Neural cell (in vitro differentiated cells): ENCODE data around the gene MRPS33. TPM values are rescaled to one million over a fixed set of nuclear protein-coding genes. Genes with fewer than 3 reads are reported as not detected.
"Not testable (repeated sequence)": the region's sequence is repeated elsewhere in the genome, so short reads cannot be mapped to it uniquely, and the experiment has no call there.

ENCODE experiments used
- H2AFZ ChIP-seq: fragments of 200-600, 300-800 bp; sonication (generic), shearing (Covaris generic); 2 replicates; pipeline ENCODE4 v1.6.0; 2014; ENCODE audit warnings: low read depth, mild to moderate bottlenecking, antibody characterized with exemption, low read length, moderate library complexity
- H3F3A ChIP-seq: fragments of 200-600 bp; shearing (Covaris generic); 2 replicates; pipeline ENCODE4 v1.6.1; 2016; ENCODE audit warnings: mild to moderate bottlenecking, moderate library complexity, mixed read lengths, antibody characterized with exemption, low read length; ENCODE audit not compliant: insufficient read depth, poor library complexity, severe bottlenecking
- H3K27ac ChIP-seq: fragments of 200-600, 300-800 bp; sonication (generic), shearing (Covaris generic); 2 replicates; pipeline ENCODE4 v1.5.1; 2014; ENCODE audit warnings: mild to moderate bottlenecking, low read length, moderate library complexity
- H3K27me3 ChIP-seq: fragments of 300-800, 200-600 bp; sonication (generic), shearing (Covaris generic); 2 replicates; pipeline ENCODE4 v1.6.0; 2014; ENCODE audit warnings: mild to moderate bottlenecking, low read depth, low read length, moderate library complexity; ENCODE audit not compliant: insufficient read depth
- H3K36me3 ChIP-seq: fragments of 300-800, 200-600 bp; sonication (generic), shearing (Covaris generic); 2 replicates; pipeline ENCODE4 v1.5.1; 2014; ENCODE audit warnings: mild to moderate bottlenecking, antibody characterized with exemption, low read length, moderate library complexity; ENCODE audit not compliant: insufficient read depth
- H3K4me2 ChIP-seq: fragments of 300-800, 200-600 bp; sonication (generic), shearing (Covaris generic); 2 replicates; pipeline ENCODE4 v1.6.0; 2014; ENCODE audit warnings: mild to moderate bottlenecking, low read length
- H3K4me3 ChIP-seq: fragments of 300-800, 200-600 bp; sonication (generic), shearing (Covaris generic); 2 replicates; pipeline ENCODE4 v1.5.1; 2014; ENCODE audit warnings: mild to moderate bottlenecking, low read length, moderate library complexity
- H3K79me2 ChIP-seq: fragments of 200-600 bp; shearing (Covaris generic); replicated peaks from 2 replicates; pipeline ENCODE4 v1.6.0; 2014; ENCODE audit warnings: mild to moderate bottlenecking, low read length, moderate library complexity; ENCODE audit not compliant: insufficient read depth
- H3K9ac ChIP-seq: fragments of 300-800, 200-600 bp; sonication (generic), shearing (Covaris generic); 2 replicates; pipeline ENCODE4 v1.6.1; 2016; ENCODE audit warnings: mild to moderate bottlenecking, low read length, mixed read lengths
- H3K9me2 ChIP-seq: fragments of 200-600 bp; shearing (Covaris generic); 2 replicates; pipeline ENCODE4 v1.6.1; 2016; ENCODE audit warnings: mild to moderate bottlenecking, low read length, mixed read lengths; ENCODE audit not compliant: insufficient read depth
- H3K9me3 ChIP-seq: fragments of 200-600, 300-800 bp; sonication (generic), shearing (Covaris generic); 2 replicates; pipeline ENCODE4 v1.6.1; 2016; ENCODE audit warnings: mild to moderate bottlenecking, mixed run types, low read length, moderate library complexity, mixed read lengths
- H4K20me1 ChIP-seq: fragments of 200-600 bp; shearing (Covaris generic); 2 replicates; pipeline ENCODE4 v1.6.1; 2016; ENCODE audit warnings: mild to moderate bottlenecking, mixed run types; ENCODE audit not compliant: insufficient read depth
- EP300 ChIP-seq: fragments of 450-650 bp; conservative IDR thresholded peaks from 2 replicates; pipeline ENCODE4 v1.6.1; 2014; ENCODE audit warnings: antibody characterized with exemption, mild to moderate bottlenecking, moderate library complexity; ENCODE audit not compliant: poor library complexity, severe bottlenecking
- EZH2 ChIP-seq: fragments of 200-600, 300-800 bp; shearing (Covaris generic), sonication (generic); IDR thresholded peaks from 2 replicates; pipeline ENCODE4 v1.6.1; 2014; ENCODE audit warnings: antibody characterized with exemption, low read length, borderline replicate concordance, mild to moderate bottlenecking; ENCODE audit not compliant: insufficient read depth, poor library complexity, severe bottlenecking
- POLR2AphosphoS5 ChIP-seq: IDR thresholded peaks from 2 replicates; pipeline ENCODE4 v1.6.1; 2012
- RAD21 ChIP-seq: fragments of 450-650 bp; conservative IDR thresholded peaks from 2 replicates; pipeline ENCODE4 v1.6.1; 2014; ENCODE audit warnings: antibody characterized with exemption, mild to moderate bottlenecking, moderate library complexity
- SMC3 ChIP-seq: fragments of 450-650 bp; conservative IDR thresholded peaks from 2 replicates; pipeline ENCODE4 v1.6.1; 2014; ENCODE audit warnings: antibody characterized with exemption, mild to moderate bottlenecking, moderate library complexity; ENCODE audit not compliant: poor library complexity
- TAF1 ChIP-seq: IDR thresholded peaks from 2 replicates; pipeline ENCODE4 v1.6.1; 2012; ENCODE audit warnings: low read depth
- polyA plus RNA-seq: library from polyadenylated mRNA; depleted of rRNA; stranded (reverse); fragments of >200 nt; gene quantifications from 2 replicates; pipeline ENCODE4 v1.2.3, GENCODE V29; 2014
- TF ChIP-seq, protein P1 (sequence below): fragments of 450-650 bp; IDR thresholded peaks from 2 replicates; pipeline ENCODE4 v1.5.1; 2014; ENCODE audit warnings: antibody characterized with exemption, mild to moderate bottlenecking, moderate library complexity; ENCODE audit not compliant: poor library complexity, severe bottlenecking

The MRPS33 gene
- polyA plus RNA-seq, 1 donor from 2014 or later: 68.5 TPM

DNA sequence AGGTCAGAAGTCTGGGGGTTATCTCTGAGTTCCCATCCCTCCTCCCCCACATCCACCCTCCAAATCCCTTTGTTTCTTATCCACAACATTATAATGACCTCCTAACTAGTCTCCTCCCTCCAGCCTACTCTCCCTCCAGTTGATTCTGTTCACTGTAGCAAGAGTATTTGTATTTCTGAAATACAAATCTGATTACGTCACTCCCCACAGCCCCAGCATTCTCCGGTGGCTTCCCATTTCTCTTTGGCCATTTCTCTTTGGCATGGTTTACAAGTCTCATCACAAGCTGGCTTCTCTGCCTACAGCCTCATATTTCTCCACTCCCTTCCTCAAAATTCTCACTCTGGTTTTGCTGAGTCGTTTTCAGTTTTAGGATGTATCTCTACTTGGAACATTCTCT, 24.6 kb upstream of the MRPS33 start:
- Histone ChIP-seq H4K20me1 (no peaks in the 10 kb centered on the region), H2AFZ (no peak overlapping the region), H3K9me2 (no peaks in the 10 kb centered on the region), H3K4me2 (no peak overlapping the region), H3K9ac (no peak overlapping the region), H3K4me3 (no peak overlapping the region), H3K9me3 (no peaks in the 10 kb centered on the region), H3K27ac (no peak overlapping the region), H3K79me2 (no peaks in the 10 kb centered on the region), H3F3A (no peaks in the 10 kb centered on the region), H3K27me3 (no peaks in the 10 kb centered on the region), H3K36me3 (no peaks in the 10 kb centered on the region)
- TF ChIP-seq SMC3: no peak
- TF ChIP-seq, protein P1, sequence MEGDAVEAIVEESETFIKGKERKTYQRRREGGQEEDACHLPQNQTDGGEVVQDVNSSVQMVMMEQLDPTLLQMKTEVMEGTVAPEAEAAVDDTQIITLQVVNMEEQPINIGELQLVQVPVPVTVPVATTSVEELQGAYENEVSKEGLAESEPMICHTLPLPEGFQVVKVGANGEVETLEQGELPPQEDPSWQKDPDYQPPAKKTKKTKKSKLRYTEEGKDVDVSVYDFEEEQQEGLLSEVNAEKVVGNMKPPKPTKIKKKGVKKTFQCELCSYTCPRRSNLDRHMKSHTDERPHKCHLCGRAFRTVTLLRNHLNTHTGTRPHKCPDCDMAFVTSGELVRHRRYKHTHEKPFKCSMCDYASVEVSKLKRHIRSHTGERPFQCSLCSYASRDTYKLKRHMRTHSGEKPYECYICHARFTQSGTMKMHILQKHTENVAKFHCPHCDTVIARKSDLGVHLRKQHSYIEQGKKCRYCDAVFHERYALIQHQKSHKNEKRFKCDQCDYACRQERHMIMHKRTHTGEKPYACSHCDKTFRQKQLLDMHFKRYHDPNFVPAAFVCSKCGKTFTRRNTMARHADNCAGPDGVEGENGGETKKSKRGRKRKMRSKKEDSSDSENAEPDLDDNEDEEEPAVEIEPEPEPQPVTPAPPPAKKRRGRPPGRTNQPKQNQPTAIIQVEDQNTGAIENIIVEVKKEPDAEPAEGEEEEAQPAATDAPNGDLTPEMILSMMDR: no peak
- no peak for TF ChIP-seq POLR2AphosphoS5
- no peak for TF ChIP-seq RAD21

DNA sequence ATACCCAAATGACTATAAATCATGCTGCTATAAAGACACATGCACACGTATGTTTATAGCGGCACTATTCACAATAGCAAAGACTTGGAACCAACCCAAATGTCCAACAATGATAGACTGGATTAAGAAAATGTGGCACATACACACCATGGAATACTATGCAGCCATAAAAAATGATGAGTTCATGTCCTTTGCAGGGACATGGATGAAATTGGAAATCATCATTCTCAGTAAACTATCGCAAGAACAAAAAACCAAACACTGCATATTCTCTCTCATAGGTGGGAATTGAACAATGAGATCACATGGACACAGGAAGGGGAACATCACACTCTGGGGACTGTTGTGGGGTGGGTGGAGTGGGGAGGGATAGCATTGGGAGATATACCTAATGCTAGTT, 23.3 kb upstream of the MRPS33 start:
- not testable (repeated sequence) for H3K4me2 ChIP-seq, H2AFZ ChIP-seq, H3K9me2 ChIP-seq, H4K20me1 ChIP-seq, H3K9me3 ChIP-seq, H3K36me3 ChIP-seq, H3K27me3 ChIP-seq, H3F3A ChIP-seq, H3K4me3 ChIP-seq, H3K79me2 ChIP-seq, H3K27ac ChIP-seq, H3K9ac ChIP-seq

GRCh38 chr7:141032539-141033323, 18.0 kb upstream of the MRPS33 start:
- H3K4me2 ChIP-seq, H4K20me1 ChIP-seq, H3K27me3 ChIP-seq, H3K79me2 ChIP-seq, H3K9ac ChIP-seq, H3K36me3 ChIP-seq, H3K9me2 ChIP-seq, H3K9me3 ChIP-seq, H2AFZ ChIP-seq, H3F3A ChIP-seq, H3K27ac ChIP-seq, H3K4me3 ChIP-seq: not testable (repeated sequence)

DNA sequence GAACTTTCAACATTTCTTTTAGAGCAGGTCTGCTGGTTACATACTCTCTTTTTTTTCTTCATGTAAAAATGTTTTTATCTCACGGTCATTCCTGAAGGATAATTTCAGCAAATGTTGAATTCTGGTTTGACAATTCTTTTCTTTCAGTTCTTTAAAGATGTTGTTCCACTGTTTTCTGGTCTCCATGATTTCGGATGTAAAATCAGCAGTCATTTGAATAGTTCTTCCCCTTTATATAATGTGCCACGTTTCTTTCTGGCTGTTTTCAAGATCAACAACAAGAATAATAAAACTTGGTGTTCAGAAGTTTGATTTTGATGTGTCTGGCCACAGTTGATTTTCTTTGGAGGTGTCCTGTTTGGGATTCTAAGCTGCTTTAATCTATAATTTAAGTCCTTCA, 14.0 kb upstream of the MRPS33 start:
- H3K27ac ChIP-seq: no peak overlapping the region
- no peak overlapping the region for H3K4me2 ChIP-seq
- no peak overlapping the region for H3K4me3 ChIP-seq
- TF ChIP-seq SMC3: no peak
- no peak for TF ChIP-seq RAD21
- TF ChIP-seq TAF1: no peak
- TF ChIP-seq EP300: no peak
- no peak for TF ChIP-seq EZH2
- no peak for TF ChIP-seq POLR2AphosphoS5
- H3K9me2 ChIP-seq: no peaks in the 10 kb centered on the region
- H2AFZ ChIP-seq: no peak overlapping the region
- H3K9ac ChIP-seq: no peak overlapping the region
- H4K20me1 ChIP-seq: no peaks in the 10 kb centered on the region
- H3K36me3 ChIP-seq: no peaks in the 10 kb centered on the region
- peaks cover 10% of the 10 kb centered on the region for H3K9me3 ChIP-seq
- H3K79me2 ChIP-seq: no peaks in the 10 kb centered on the region
- H3F3A ChIP-seq: no peaks in the 10 kb centered on the region
- no peaks in the 10 kb centered on the region for H3K27me3 ChIP-seq
